GM19023 (cell line): Measurements from ENCODE around the gene GMDS.

Source experiments
- ATAC-seq: cut with Tn5 transposase; IDR thresholded peaks from one replicate; pipeline ENCODE4 v1.9.1; 2021; ENCODE audit warnings: mild to moderate bottlenecking, moderate library complexity; ENCODE audit not compliant: unreplicated experiment

GMDS gene

GRCh38 chr6:1911474-1911873, 333.9 kb downstream of the GMDS start:
- ATAC-seq, result no peak

- ATAC-seq, result no peak
Measured at GRCh38 chr6:1910621-1911407, 334.6 kb downstream of the GMDS start.

GRCh38 chr6:1908784-1909183, 336.6 kb downstream of the GMDS start:
- no peak for ATAC-seq

GRCh38 chr6:1906609-1907008, 338.8 kb downstream of the GMDS start:
- no peak for ATAC-seq

- ATAC-seq, result no peak
Measured at GRCh38 chr6:1906014-1906413, 339.4 kb downstream of the GMDS start.

GRCh38 chr6:1904898-1905297, 340.5 kb downstream of the GMDS start:
- no peak for ATAC-seq

GRCh38 chr6:1904466-1904799, 341.0 kb downstream of the GMDS start:
- no peak for ATAC-seq

GRCh38 chr6:1903780-1904465, 341.5 kb downstream of the GMDS start:
- ATAC-seq, result no peak

GRCh38 chr6:1901556-1901955, 343.8 kb downstream of the GMDS start:
- ATAC-seq, result no peak

- ATAC-seq, result no peak
Measured at GRCh38 chr6:1896897-1897296, 348.5 kb downstream of the GMDS start.

GRCh38 chr6:1895721-1896120, 349.7 kb downstream of the GMDS start:
- ATAC-seq, result no peak

GRCh38 chr6:1894954-1895353, 350.5 kb downstream of the GMDS start:
- ATAC-seq, result no peak

- ATAC-seq, result no peak
Measured at GRCh38 chr6:1893470-1894130, 351.8 kb downstream of the GMDS start.

- ATAC-seq, result no peak
Measured at GRCh38 chr6:1892716-1893115, 352.7 kb downstream of the GMDS start.

- ATAC-seq, result no peak
Measured at GRCh38 chr6:1890987-1891386, 354.4 kb downstream of the GMDS start.

GRCh38 chr6:1890071-1890470, 355.3 kb downstream of the GMDS start:
- no peak for ATAC-seq

- ATAC-seq, result no peak
Measured at GRCh38 chr6:1885576-1886011, 359.8 kb downstream of the GMDS start.

GRCh38 chr6:1884313-1884712, 361.1 kb downstream of the GMDS start:
- no peak for ATAC-seq

GRCh38 chr6:1878330-1878729, 367.1 kb downstream of the GMDS start:
- ATAC-seq, result no peak

- ATAC-seq, result no peak
Measured at GRCh38 chr6:1873781-1874180, 371.6 kb downstream of the GMDS start.

GRCh38 chr6:1872649-1873131, 372.7 kb downstream of the GMDS start:
- no peak for ATAC-seq
